Daoy (cell line): ENCODE data around the gene TFPI. TPM values are rescaled to one million over a fixed set of nuclear protein-coding genes. Genes with fewer than 3 reads are reported as not detected.

Source experiments
- DNase-seq: peaks from one replicate; pipeline ENCODE4 v3.0.0-alpha.2; 2015; ENCODE audit warnings: low read depth
- total RNA-seq: library from RNA; depleted of rRNA; stranded (reverse); fragments of >200 nt; shearing (Covaris generic); gene quantifications from 2 replicates; pipeline ENCODE4 v1.2.3, GENCODE V29; 2014; rRNA removed

The TFPI gene
- total RNA-seq, 1 experiment from 2014 or later = 43.8 TPM

- DNase-seq = no peak
Measured at GRCh38 chr2:187415449-187415848, 138.8 kb downstream of the TFPI start.

Other genes starting within 250 kb of the TFPI start
- gene CALCRL, start 106.2 kb downstream of the TFPI start, total RNA-seq = 0.34 and 1.0 TPM in 2 replicates